Nucleus accumbens (tissue), 56 donors: ENCODE results near the gene IQCF6.
"Not testable (repeated sequence)": the region's sequence is repeated elsewhere in the genome, so short reads cannot be mapped to it uniquely, and the experiment has no call there.

Experiments used
- DNase-seq, 56 donors: peaks; one replicate each; lab custom pipeline; 2025; lab: John Stamatoyannopoulos, UW

The IQCF6 gene

DNA sequence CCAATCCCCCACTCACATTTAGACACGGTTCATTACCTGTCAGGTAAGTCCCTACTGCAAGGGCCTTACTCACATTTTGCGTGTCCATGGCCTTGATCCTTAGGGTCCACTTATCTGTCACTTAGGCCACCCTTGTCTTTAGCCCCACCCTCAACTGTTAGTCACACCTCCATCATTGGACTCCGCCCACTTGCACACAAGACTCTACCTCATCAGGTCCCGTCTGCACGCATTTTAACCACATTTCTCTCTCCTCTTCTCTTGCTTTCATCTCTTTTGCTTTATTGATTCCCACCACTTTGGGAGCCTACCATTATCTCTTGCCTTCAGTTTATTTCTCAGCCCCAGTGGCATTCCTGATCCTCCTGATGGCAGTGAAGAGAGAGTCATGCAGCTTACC is at the start of gene IQCF6:
Gene IQCF6, minus strand, starts transcription at position 101 of the 400 bp plus-strand sequence. Its CDS starts 13 bp downstream, at position 88.
- no peak for DNase-seq

DNA sequence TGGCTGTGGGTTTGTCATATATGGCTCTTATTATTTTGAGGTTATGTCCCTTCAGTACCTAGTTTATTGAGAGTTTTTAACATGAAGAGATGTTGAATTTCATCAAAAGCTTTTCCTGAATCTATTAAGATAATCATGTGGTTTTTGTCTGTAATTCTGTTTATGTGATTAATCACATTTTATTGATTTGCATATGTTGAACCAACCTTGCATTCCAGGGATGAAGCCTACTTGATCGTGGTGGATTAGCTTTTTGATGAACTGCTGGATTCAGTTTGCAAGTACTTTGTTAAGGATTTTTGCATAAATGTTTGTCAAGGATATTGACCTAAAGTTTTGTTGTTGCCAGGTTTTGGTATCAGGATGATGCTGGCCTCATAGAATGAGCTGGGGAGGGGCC is 49.3 kb upstream of the IQCF6 start:
- DNase-seq: no peak

GRCh38 chr3:51819709-51820406 is 40.8 kb upstream of the IQCF6 start:
- no peak for DNase-seq

DNA sequence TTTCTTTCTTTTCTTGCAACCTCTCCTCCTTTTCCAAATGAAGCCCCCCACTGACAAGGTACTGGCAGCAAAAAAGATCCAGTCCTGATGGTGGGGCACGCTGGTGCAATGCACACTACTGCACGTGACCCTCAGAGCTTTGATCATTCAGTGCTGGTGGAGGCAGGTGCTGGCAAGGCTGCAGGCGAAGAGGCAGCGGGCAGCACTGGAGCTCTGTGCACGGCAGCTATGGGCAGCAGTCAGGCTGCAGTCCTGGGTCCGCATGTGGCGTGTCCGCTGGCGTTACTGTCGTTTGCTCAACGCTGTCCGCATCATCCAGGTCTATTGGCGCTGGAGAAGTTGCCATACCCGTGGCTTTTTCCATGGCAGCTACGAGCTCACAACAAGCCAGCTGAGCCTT is 40.1 kb upstream of the IQCF6 start:
- DNase-seq: no peak

DNA sequence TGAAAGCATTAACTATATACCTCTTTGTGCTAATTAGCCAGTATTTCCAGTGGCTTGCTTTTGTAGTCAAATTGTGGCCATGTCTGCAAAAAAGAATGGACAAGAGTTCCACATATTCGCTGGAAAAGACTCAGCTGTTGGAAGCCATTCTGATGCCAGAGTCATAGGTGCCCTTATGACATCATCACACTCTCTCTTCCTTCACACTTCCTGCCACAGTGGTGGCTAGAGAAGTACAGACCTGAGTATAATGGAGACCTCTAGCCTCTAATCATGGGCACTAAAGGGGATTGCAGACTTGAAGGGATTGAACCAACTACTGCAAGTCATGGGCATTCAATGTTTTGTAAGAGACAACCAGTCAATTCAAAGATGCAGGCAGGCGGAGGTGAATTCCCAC is 38.3 kb upstream of the IQCF6 start:
- DNase-seq: no peak

- DNase-seq: no peak
These were observed 37.7 kb upstream of the IQCF6 start for GRCh38 chr3:51816723-51817122.

- no peak for DNase-seq
These were observed 36.6 kb upstream of the IQCF6 start for GRCh38 chr3:51815614-51816013.

- DNase-seq: no peak
These were observed 35.0 kb upstream of the IQCF6 start for GRCh38 chr3:51814034-51814433.

GRCh38 chr3:51813539-51813938 is 34.5 kb upstream of the IQCF6 start:
- DNase-seq: peak in 44 of 56 donors; percentile 3 to 83 (median 28)

GRCh38 chr3:51808934-51809333 is 29.9 kb upstream of the IQCF6 start:
- no peak for DNase-seq

DNA sequence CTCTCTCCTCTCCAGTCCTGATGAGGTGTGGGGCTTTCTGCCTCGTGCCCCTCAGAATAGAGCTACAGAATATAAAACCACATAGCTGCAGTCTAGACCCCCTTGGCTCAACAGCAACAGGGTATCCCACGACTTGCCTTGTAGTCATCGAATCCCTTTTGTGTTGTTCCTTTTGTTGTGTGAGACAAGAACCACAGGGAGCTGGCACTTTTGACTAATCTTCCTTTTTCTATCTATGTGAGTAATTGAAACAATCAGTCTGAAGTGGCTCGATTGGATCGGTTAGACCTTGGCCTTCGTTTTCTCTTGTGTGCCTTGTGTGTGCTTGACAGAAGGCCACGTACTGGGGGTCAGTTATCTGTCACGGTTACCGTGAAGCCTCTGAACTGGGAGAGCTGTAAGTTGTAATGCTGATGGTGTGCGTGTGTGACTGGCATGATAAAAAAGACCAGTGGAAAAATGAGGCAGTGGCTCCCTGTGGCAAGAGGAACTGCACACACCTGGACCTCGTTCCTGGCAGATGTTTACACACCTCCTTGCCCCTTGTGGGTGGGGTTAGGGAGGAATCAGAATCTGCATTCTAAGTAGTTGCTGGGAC is 23.2 kb upstream of the IQCF6 start:
- no peak for DNase-seq

DNA sequence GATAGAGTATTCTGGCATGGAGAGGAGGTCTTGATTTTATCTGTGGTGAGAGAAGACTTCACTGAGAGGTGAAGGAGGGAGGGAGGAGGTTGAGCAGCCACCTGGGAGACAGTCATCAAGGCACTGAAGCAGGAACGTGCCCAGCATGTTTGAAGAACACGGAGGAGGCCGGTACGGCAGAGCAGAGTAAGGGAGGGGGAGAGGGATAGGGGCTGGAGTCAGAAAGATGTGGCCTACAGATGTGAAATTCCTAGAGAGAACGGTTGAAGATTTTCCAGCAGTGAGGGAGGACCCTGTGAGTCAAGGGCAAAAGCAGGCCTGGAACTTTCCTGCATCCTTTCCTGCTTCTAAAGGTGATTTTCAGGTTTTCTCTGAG is 21.7 kb upstream of the IQCF6 start:
- no peak for DNase-seq

GRCh38 chr3:51799879-51800749 is 21.1 kb upstream of the IQCF6 start:
- DNase-seq: no peak

- peak in 3 of 56 donors; percentile 0 to 7 (median 3) for DNase-seq
These were observed 19.4 kb upstream of the IQCF6 start for GRCh38 chr3:51798411-51798963.

- no peak for DNase-seq
These were observed 17.8 kb upstream of the IQCF6 start for GRCh38 chr3:51796854-51797253.

- DNase-seq: no peak
These were observed 15.2 kb upstream of the IQCF6 start for GRCh38 chr3:51794206-51794605.

DNA sequence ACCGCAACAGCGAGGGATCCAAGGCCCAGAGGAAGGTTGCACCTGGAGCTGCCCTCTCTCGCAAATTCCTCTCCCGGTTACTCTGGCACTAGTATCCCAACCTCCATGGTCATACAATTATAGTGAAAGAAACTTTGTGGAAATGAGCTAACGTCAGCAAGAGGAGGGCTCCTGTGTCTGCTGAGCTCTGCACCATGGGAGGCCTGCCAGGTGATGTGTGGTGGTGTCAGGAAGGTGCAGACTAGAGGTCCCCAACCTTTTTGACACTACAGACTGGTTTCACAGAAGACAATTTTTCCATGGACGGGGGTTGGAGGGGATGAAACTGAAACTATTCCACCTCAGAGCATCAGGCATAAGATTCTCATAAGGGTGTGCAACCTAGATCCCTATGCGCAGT is 13.2 kb upstream of the IQCF6 start:
- no peak for DNase-seq

DNA sequence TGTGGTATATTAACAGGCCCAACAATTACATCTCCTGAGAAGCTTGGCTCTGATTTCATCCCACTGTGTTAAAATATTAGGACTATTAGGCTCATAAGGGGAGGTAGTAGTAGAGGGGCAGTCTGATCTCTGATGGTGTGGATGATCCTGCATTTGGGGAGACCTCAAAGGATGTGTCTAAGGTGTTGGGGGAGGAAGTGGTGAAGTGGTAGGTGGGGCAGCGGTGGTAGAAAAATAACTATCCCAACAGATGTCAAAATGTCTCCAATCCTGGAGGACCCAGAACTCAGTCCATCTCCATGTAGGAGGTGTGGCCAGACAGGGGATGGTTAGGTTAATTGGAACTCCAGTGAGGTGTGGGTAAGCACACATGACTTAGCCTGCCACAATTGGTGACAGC is 10.4 kb upstream of the IQCF6 start:
- DNase-seq: no peak

DNA sequence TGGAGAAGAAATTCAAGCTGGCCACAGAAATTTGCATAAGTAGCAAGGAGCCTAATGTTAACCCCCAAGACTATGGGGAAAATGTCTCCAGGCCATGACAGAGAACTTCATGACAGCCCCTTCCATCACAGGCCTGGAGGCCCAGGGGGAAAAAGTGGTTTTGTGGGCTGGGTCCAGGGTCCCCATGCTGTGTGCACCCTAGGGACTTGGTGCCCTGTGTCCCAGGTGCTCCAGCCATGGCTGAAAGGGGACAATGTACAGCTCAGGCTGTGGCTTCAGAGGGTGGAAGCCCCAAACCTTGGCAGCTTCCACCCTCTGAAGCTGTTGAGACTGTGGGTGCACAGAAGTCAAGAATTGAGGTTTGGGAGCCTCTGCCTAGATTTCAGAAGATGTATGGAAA is 8.5 kb upstream of the IQCF6 start:
- not testable (repeated sequence) for DNase-seq

- DNase-seq: no peak
These were observed 7.2 kb upstream of the IQCF6 start for GRCh38 chr3:51786267-51786666.

GRCh38 chr3:51778554-51778953 is 483 bp downstream of the IQCF6 start:
- no peak for DNase-seq
